Activated CD8-positive, alpha-beta T cell treated with anti-CD3 and anti-CD28 coated beads, Interleukin-2, amount 10 ng/mL, durations not matched to agents 7 days and 5 days (primary cell): ENCODE measurements around the gene KCNA3. TPM values are rescaled to one million over a fixed set of nuclear protein-coding genes. Genes with fewer than 3 reads are reported as not detected.
A peak's percentile ranks its signal among the peaks of the same experiment; 100 is the strongest.

Experiments
- ATAC-seq: fragments of 150-1000 bp; cut with Tn5 transposase; one replicate; pipeline ENCODE4 v1.10.0; 2021; ENCODE audit warnings: moderate library complexity
- CTCF ChIA-PET: fragments of 350-600 bp; sonication (Branson Sonifier 250); formaldehyde crosslinking; loops from one replicate; lab custom pipeline; 2021; ENCODE audit warnings: antibody characterized with exemption; lab: Charles Lee
- POLR2A ChIA-PET: fragments of 350-600 bp; sonication (Branson Sonifier 250); formaldehyde crosslinking; loops from one replicate; lab custom pipeline; 2021; ENCODE audit warnings: antibody characterized with exemption; lab: Charles Lee
- DNase-seq: peaks from one replicate; pipeline ENCODE4 v3.0.0-alpha.2; 2020
- H3K27ac Mint-ChIP-seq: one replicate; pipeline ENCODE4 v1.8.0; 2021; ENCODE audit warnings: mild to moderate bottlenecking, mixed read lengths
- H3K27me3 Mint-ChIP-seq: one replicate; pipeline ENCODE4 v1.8.0; 2021; ENCODE audit warnings: low read depth, mixed read lengths
- H3K36me3 Mint-ChIP-seq: one replicate; pipeline ENCODE4 v1.8.0; 2021; ENCODE audit warnings: low read depth, mixed read lengths
- H3K4me1 Mint-ChIP-seq: one replicate; pipeline ENCODE4 v1.8.0; 2021; ENCODE audit warnings: low read depth, mixed read lengths
- H3K4me3 Mint-ChIP-seq: one replicate; pipeline ENCODE4 v1.8.0; 2021; ENCODE audit warnings: mild to moderate bottlenecking, mixed read lengths
- H3K9me3 Mint-ChIP-seq: one replicate; pipeline ENCODE4 v1.8.0; 2022; ENCODE audit warnings: mixed read lengths; ENCODE audit not compliant: insufficient read depth
- total RNA-seq, 2 experiments: library from RNA; stranded (reverse); gene quantifications; one replicate each; pipeline ENCODE4 v1.2.3, GENCODE V29; 2021

The KCNA3 gene
- total RNA-seq, 2 experiments from 2014 or later = 49.0 to 49.3 TPM

DNA sequence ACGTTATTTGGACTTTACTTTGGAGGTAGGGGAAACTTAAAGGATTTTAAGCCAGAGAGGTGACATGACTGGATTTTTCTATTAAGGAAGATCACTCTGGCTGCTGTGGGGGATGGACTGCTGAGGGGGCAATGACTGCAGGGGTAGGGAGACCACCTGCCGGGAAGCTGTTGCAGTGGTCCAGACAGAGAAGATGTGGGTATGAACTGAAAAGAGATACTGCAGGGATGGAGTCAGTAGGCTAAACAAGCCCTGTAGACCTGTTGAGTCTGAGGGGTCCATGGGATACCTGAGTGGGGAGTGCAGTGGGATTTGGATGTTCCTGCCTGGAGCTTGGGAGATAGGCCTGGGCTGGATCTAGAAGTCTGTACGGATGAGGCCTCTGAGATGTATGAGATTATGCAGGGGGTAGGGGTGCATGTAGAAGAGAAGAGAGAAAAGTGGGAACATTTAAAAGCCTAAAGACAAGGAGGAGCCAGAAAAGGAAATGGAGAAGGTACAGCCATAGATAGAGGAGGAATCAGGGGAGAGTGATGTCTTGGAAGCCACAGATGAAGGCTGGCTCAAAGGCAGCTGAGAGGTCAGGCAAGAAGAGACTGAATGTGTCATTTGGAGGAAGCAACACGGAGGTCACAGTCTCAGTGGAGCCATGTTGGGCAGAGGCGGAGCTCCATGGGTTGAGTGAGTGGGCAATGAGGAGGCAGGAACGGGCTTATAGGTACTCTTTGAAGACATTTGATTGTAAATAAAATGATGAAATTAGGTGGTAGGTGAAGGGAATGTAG is 42.7 kb downstream of the KCNA3 start:
- CTCF ChIA-PET = interaction anchor here (0.7 to 7.0 kb wide), 12 partner anchors 10 to 155 kb away, joined by 3 to 77 read pairs (median 10); no protein-coding TSS in a partner anchor
- peaks cover 24% of the 10 kb centered on the region for H3K4me1 Mint-ChIP-seq

DNA sequence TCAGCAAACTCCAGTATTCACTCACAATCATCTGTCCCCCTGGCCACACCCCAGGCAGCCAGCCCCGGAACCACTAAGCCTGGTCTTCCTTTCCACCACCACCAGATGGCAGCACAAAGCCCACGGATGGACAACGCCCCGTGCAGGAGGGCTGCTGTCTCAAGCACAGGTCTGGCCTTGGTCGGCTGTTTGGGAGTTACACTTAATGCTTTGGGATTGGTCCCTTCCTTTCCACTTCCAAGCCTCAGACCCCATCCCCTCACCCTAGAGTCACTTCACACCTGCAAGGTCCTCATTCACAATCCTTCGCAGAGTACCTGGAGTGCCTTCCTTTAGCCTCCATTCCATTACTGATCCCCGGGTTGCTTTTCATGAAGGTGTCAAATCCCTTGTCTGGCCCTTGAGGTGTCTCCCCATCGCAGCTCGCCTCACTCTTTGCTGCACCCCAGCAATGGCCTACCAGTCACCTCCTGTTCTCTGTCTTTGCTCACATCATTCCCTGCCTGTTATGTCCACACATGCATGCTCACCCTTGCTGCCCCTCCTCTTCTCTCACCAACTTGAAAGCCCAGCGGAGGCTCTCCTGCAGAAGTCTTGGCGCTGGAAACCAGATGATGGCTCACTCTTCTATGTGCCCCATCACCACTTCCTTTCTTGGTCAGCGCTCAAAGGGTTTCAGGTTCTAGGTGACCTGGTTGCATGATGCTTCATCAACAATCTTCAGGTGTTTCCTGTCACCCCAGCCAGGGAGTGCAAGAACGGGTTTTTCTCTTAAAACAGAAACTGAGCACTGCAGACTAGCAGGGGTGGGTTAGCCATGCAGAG is 43.7 kb downstream of the KCNA3 start:
- CTCF ChIA-PET = interaction anchor here (0.9 to 7.0 kb wide), 13 partner anchors 11 to 156 kb away, joined by 3 to 77 read pairs (median 12); no protein-coding TSS in a partner anchor
- peaks cover 4% of the 10 kb centered on the region for H3K9me3 Mint-ChIP-seq
- H3K4me3 Mint-ChIP-seq = no peak overlapping the region
- H3K27me3 Mint-ChIP-seq = no peaks in the 10 kb centered on the region
- H3K36me3 Mint-ChIP-seq = peaks cover 25% of the 10 kb centered on the region
- ATAC-seq = peak; percentile 84
- DNase-seq = peak; percentile 94
- POLR2A ChIA-PET = interaction anchor here (1.3 to 9.4 kb wide), 8 partner anchors 11 to 156 kb away, joined by 3 to 118 read pairs (median 10); partner anchors contain the start of gene KCNA3
- H3K4me1 Mint-ChIP-seq = peaks cover 32% of the 10 kb centered on the region
- H3K27ac Mint-ChIP-seq = no peak overlapping the region

More for the DNA sequence above, 42.7 kb downstream of the KCNA3 start:
- no peaks in the 10 kb centered on the region for H3K27me3 Mint-ChIP-seq
- POLR2A ChIA-PET = interaction anchor here (0.9 to 9.4 kb wide), 8 partner anchors 12 to 155 kb away, joined by 4 to 118 read pairs (median 6); partner anchors contain the start of gene KCNA3
- H3K27ac Mint-ChIP-seq = no peak overlapping the region
- peaks cover 4% of the 10 kb centered on the region for H3K9me3 Mint-ChIP-seq
- ATAC-seq (no peak), DNase-seq (peak; percentile 25)
- H3K36me3 Mint-ChIP-seq = peaks cover 21% of the 10 kb centered on the region
- H3K4me3 Mint-ChIP-seq = no peak overlapping the region

DNA sequence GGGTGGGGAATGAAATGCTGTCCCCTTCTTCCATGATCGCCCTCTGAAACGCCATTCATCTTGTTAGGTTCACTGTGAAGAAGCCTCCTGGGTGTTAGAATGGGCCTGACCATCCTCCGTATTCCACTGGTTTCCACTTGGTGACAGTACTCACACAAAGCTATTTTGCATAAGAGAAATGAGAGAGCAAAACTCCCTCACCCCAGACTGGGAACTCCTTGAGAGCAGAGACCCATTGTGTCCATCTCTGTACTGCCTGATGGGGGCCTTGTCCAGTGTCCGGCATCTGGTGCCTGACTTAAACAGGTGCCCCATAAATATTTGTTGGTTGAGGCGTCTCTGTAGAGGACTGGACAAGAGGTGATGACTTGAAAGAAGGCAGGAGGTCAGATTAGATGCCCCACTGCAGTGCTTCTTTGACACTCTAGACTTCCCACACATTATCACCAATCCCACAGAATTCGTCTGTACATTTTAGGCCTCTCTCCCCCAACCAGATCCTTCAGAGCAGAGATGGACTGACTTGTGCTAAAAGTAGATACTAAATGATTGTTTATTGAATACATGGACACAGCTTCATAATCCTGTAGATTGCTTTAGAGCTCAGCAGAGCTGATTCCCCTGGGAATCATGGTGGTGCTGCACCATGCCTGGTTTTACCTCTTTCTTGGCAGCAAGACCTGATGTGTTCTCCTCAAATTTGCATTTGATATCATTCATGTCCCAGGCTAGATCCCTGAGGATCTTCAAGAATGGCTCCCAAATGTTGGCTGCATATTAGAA is 46.2 kb downstream of the KCNA3 start:
- Mint-ChIP-seq H3K9me3 (peaks cover 7% of the 10 kb centered on the region), H3K4me3 (no peak overlapping the region), H3K4me1 (peaks cover 37% of the 10 kb centered on the region), H3K27ac (no peak overlapping the region), H3K36me3 (peaks cover 27% of the 10 kb centered on the region), H3K27me3 (no peaks in the 10 kb centered on the region)
- CTCF ChIA-PET = interaction anchor here (0.9 to 7.0 kb wide), 7 partner anchors 9 to 138 kb away, joined by 3 to 77 read pairs (median 22); partner anchors contain the start of gene KCNA3
- ATAC-seq (no peak), DNase-seq (peak; percentile 17)
- POLR2A ChIA-PET = interaction anchor here (3.5 kb wide), 1 partner anchor 40 kb away, joined by 15 read pairs; no protein-coding TSS in a partner anchor

DNA sequence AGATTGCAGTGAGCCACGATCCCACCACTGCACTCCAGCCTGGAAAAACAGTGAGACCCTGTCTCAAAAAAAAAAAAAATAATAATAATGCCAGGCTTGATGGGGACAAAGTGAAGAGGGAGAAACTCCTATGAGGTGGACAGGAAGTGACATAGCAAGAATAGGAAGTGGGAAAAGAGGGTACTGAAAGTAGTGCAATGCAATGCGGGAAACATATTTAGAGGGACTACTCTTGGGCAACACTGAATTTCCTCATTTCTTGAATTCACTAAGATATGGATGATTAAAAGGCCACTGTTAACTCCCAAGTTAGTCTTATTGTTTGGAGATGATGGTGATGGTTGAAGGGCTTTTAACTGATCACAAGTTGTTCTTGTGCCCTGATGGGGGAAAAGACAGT is 47.0 kb downstream of the KCNA3 start:
- DNase-seq (peak; percentile 0), ATAC-seq (no peak)
- Mint-ChIP-seq H3K27me3 (no peaks in the 10 kb centered on the region), H3K4me1 (peaks cover 37% of the 10 kb centered on the region), H3K9me3 (peaks cover 9% of the 10 kb centered on the region), H3K4me3 (no peak overlapping the region), H3K36me3 (peaks cover 27% of the 10 kb centered on the region), H3K27ac (no peak overlapping the region)
- ChIA-PET POLR2A (no interaction called here), CTCF (interaction anchor here (1.8 to 7.0 kb wide), 4 partner anchors 11 to 156 kb away, joined by 5 to 77 read pairs (median 26); no protein-coding TSS in a partner anchor)

DNA sequence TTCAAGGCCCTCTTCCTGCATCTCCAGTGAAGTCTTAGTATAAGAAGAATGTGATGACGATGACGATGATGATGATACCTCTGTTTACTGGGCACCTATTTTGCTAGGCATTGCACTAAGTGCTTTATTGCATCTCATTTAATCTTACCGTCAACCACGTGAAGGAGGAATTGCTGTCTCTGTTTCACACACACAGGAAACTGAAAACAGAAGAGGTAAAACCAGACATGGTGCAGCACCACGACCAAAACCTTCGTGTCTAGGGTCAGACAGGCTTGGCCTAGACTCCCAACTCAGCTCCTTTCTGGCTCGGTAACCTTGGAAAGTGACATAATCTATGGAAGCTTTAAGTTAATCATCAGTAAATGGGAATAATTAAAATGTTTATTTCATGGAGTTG is 47.9 kb downstream of the KCNA3 start:
- no peak for DNase-seq
- H3K4me3 Mint-ChIP-seq = no peak overlapping the region
- POLR2A ChIA-PET = interaction anchor here (1.0 to 1.4 kb wide), 2 partner anchors 16 to 47 kb away, joined by 3 to 6 read pairs; no protein-coding TSS in a partner anchor
- CTCF ChIA-PET = interaction anchor here (1.8 to 7.0 kb wide), 4 partner anchors 11 to 157 kb away, joined by 5 to 77 read pairs (median 11); no protein-coding TSS in a partner anchor
- peaks cover 37% of the 10 kb centered on the region for H3K4me1 Mint-ChIP-seq
- H3K36me3 Mint-ChIP-seq = peaks cover 27% of the 10 kb centered on the region
- no peak for ATAC-seq
- H3K27ac Mint-ChIP-seq = peak overlapping the region; percentile 18
- H3K9me3 Mint-ChIP-seq = peaks cover 9% of the 10 kb centered on the region
- no peaks in the 10 kb centered on the region for H3K27me3 Mint-ChIP-seq

Other genes starting within 250 kb of the KCNA3 start
- gene PROK1, start 223.8 kb downstream of the KCNA3 start, total RNA-seq = not detected
- gene KCNA10, start 155.8 kb downstream of the KCNA3 start, total RNA-seq = not detected
- 1 to 10 TPM; 1.4 to 2.2 TPM for gene KCNA2, start 68.6 kb downstream of the KCNA3 start, total RNA-seq
- gene CD53, start 198.2 kb upstream of the KCNA3 start, total RNA-seq = 100 to 1,000 TPM; 392 to 404 TPM